K562 (cell line): ENCODE measurements around the gene PHC3. TPM values are rescaled to one million over a fixed set of nuclear protein-coding genes. Genes with fewer than 3 reads are reported as not detected.

Experiments used
- polyA plus RNA-seq, 8 experiments: library from polyadenylated mRNA; depleted of rRNA in 4 of 8; stranded (reverse) in 5 of 8; unstranded in 3 of 8; fragments of >200 nt; fragmentation: Nextera tagmentation in 2 of 8; fragmentation: Illumina TruSeq in 1 of 8; extraction: Ambion mirVana in 2 of 8; extraction: Trizol in 1 of 8; gene quantifications; 2 replicates each; pipeline versions ENCODE4 v1.2.1 to v1.2.3, GENCODE V29; 2011 to 2014; ENCODE audit warnings: inconsistent platforms in 1 of 8, missing spikeins in 1 of 8
- small RNA-seq: library from RNA; depleted of rRNA; stranded (forward); fragments of <200 nt; gene quantifications from one replicate; pipeline ENCODE3, GENCODE V24; 2014
- total RNA-seq, 7 experiments: library from RNA; depleted of rRNA in 6 of 7; stranded (reverse); fragments of >200 nt in 6 of 7; fragmentation: Illumina TruSeq in 2 of 7; extraction: Trizol in 2 of 7; gene quantifications; 2 replicates each; pipeline versions ENCODE4 v1.2.1 to v1.2.3, GENCODE V29; 2011 to 2021; ENCODE audit warnings: low replicate concordance in 1 of 7

Gene PHC3
- total and polyA plus RNA-seq, 9 of the 15 experiments (the other 6 are each of a cell fraction or from before 2014, with no cell fraction given) = 3.1 to 21.6 (median 10.5) TPM

Small RNAs within 50 kb of the gene (small RNA-seq; reads per million reads assigned to genes)
- gene RNU4-38P (not detected), gene RNU6-315P (not detected)

Other genes starting within 250 kb of the PHC3 start
- 34.5 and 36.0 TPM in 2 replicates for gene SEC62, start 214.9 kb downstream of the PHC3 start, total RNA-seq (2014; rRNA removed)
- gene SEC62, start 214.9 kb downstream of the PHC3 start, total RNA-seq (2014; rRNA removed; fragmentation: Illumina TruSeq; extraction: Trizol) = 45.3 and 55.8 TPM in 2 replicates
- 47.9 and 51.8 TPM in 2 replicates for gene SEC62, start 214.9 kb downstream of the PHC3 start, total RNA-seq (2015; rRNA removed; fragmentation: Illumina TruSeq; extraction: Trizol)
- 46.6 and 52.1 TPM in 2 replicates for gene SEC62, start 214.9 kb downstream of the PHC3 start, total RNA-seq (2021)
- gene SEC62, start 214.9 kb downstream of the PHC3 start, polyA plus RNA-seq (2011; rRNA removed) = 47.3 and 54.0 TPM in 2 replicates
- gene SEC62, start 214.9 kb downstream of the PHC3 start, polyA plus RNA-seq (2014; fragmentation: Illumina TruSeq; extraction: Trizol) = 62.6 and 78.8 TPM in 2 replicates
- gene SEC62, start 214.9 kb downstream of the PHC3 start, polyA plus RNA-seq (2014; fragmentation: Nextera tagmentation; extraction: Ambion mirVana) = 100 to 1,000 TPM; 118 to 152 TPM
- 43.2 and 52.7 TPM in 2 replicates for gene SEC62, start 214.9 kb downstream of the PHC3 start, polyA plus RNA-seq (2014; rRNA removed)
- gene GPR160, start 143.7 kb downstream of the PHC3 start, total RNA-seq (2014; rRNA removed) = 6.0 and 8.3 TPM in 2 replicates
- gene GPR160, start 143.7 kb downstream of the PHC3 start, total RNA-seq (2014; rRNA removed; fragmentation: Illumina TruSeq; extraction: Trizol) = 9.1 and 9.6 TPM in 2 replicates
- gene GPR160, start 143.7 kb downstream of the PHC3 start, total RNA-seq (2015; rRNA removed; fragmentation: Illumina TruSeq; extraction: Trizol) = 7.8 and 9.5 TPM in 2 replicates
- gene GPR160, start 143.7 kb downstream of the PHC3 start, total RNA-seq (2021) = 5.0 and 6.6 TPM in 2 replicates
- 6.8 and 8.7 TPM in 2 replicates for gene GPR160, start 143.7 kb downstream of the PHC3 start, polyA plus RNA-seq (2011; rRNA removed)
- 9.9 and 10.5 TPM in 2 replicates for gene GPR160, start 143.7 kb downstream of the PHC3 start, polyA plus RNA-seq (2014; fragmentation: Illumina TruSeq; extraction: Trizol)
- 1 to 10 TPM; 1.3 to 1.5 TPM for gene GPR160, start 143.7 kb downstream of the PHC3 start, polyA plus RNA-seq (2014; fragmentation: Nextera tagmentation; extraction: Ambion mirVana)
- gene GPR160, start 143.7 kb downstream of the PHC3 start, polyA plus RNA-seq (2014; rRNA removed) = 5.1 and 6.0 TPM in 2 replicates
- 23.2 and 27.8 TPM in 2 replicates for gene PRKCI, start 40.7 kb upstream of the PHC3 start, total RNA-seq (2014; rRNA removed)
- 43.2 and 49.7 TPM in 2 replicates for gene PRKCI, start 40.7 kb upstream of the PHC3 start, total RNA-seq (2014; rRNA removed; fragmentation: Illumina TruSeq; extraction: Trizol)
- gene PRKCI, start 40.7 kb upstream of the PHC3 start, total RNA-seq (2015; rRNA removed; fragmentation: Illumina TruSeq; extraction: Trizol) = 37.8 and 42.0 TPM in 2 replicates
- gene PRKCI, start 40.7 kb upstream of the PHC3 start, total RNA-seq (2021) = 23.6 and 33.2 TPM in 2 replicates
- gene PRKCI, start 40.7 kb upstream of the PHC3 start, polyA plus RNA-seq (2011; rRNA removed) = 27.8 and 40.0 TPM in 2 replicates
- gene PRKCI, start 40.7 kb upstream of the PHC3 start, polyA plus RNA-seq (2014; fragmentation: Illumina TruSeq; extraction: Trizol) = 24.2 and 31.4 TPM in 2 replicates
- gene PRKCI, start 40.7 kb upstream of the PHC3 start, polyA plus RNA-seq (2014; fragmentation: Nextera tagmentation; extraction: Ambion mirVana) = 10 to 100 TPM; 10.5 to 13.5 TPM
- 20.4 and 22.7 TPM in 2 replicates for gene PRKCI, start 40.7 kb upstream of the PHC3 start, polyA plus RNA-seq (2014; rRNA removed)
- gene SKIL, start 176.0 kb upstream of the PHC3 start, total RNA-seq (2014; rRNA removed) = 11.5 and 19.1 TPM in 2 replicates
- gene SKIL, start 176.0 kb upstream of the PHC3 start, total RNA-seq (2014; rRNA removed; fragmentation: Illumina TruSeq; extraction: Trizol) = 16.2 and 20.0 TPM in 2 replicates
- 15.5 and 15.6 TPM in 2 replicates for gene SKIL, start 176.0 kb upstream of the PHC3 start, total RNA-seq (2015; rRNA removed; fragmentation: Illumina TruSeq; extraction: Trizol)
- 14.1 and 14.3 TPM in 2 replicates for gene SKIL, start 176.0 kb upstream of the PHC3 start, total RNA-seq (2021)
- 5.7 and 6.7 TPM in 2 replicates for gene SKIL, start 176.0 kb upstream of the PHC3 start, polyA plus RNA-seq (2011; rRNA removed)
- 4.2 and 4.8 TPM in 2 replicates for gene SKIL, start 176.0 kb upstream of the PHC3 start, polyA plus RNA-seq (2014; fragmentation: Illumina TruSeq; extraction: Trizol)
- 1 to 10 TPM; 4.4 to 9.7 TPM for gene SKIL, start 176.0 kb upstream of the PHC3 start, polyA plus RNA-seq (2014; fragmentation: Nextera tagmentation; extraction: Ambion mirVana)
- gene SKIL, start 176.0 kb upstream of the PHC3 start, polyA plus RNA-seq (2014; rRNA removed) = 4.3 and 5.5 TPM in 2 replicates
- gene CLDN11, start 237.1 kb upstream of the PHC3 start, total RNA-seq (2014; rRNA removed) = 0.37 and 0.41 TPM in 2 replicates
- 0.16 and 0.18 TPM in 2 replicates for gene CLDN11, start 237.1 kb upstream of the PHC3 start, total RNA-seq (2014; rRNA removed; fragmentation: Illumina TruSeq; extraction: Trizol)
- gene CLDN11, start 237.1 kb upstream of the PHC3 start, total RNA-seq (2015; rRNA removed; fragmentation: Illumina TruSeq; extraction: Trizol) = 0.26 and 0.33 TPM in 2 replicates
- gene CLDN11, start 237.1 kb upstream of the PHC3 start, total RNA-seq (2021) = 0.24 and 0.42 TPM in 2 replicates
- not detected in 2 replicates for gene CLDN11, start 237.1 kb upstream of the PHC3 start, polyA plus RNA-seq (2011; rRNA removed)
- gene CLDN11, start 237.1 kb upstream of the PHC3 start, polyA plus RNA-seq (2014; fragmentation: Illumina TruSeq; extraction: Trizol) = 0.17 and 0.18 TPM in 2 replicates
- under 1 TPM; 0.14 to 0.15 TPM for gene CLDN11, start 237.1 kb upstream of the PHC3 start, polyA plus RNA-seq (2014; fragmentation: Nextera tagmentation; extraction: Ambion mirVana)
- gene CLDN11, start 237.1 kb upstream of the PHC3 start, polyA plus RNA-seq (2014; rRNA removed) = 0.05 and 0.16 TPM in 2 replicates